Testis (tissue), 2 donors: ENCODE measurements around the gene UNC119.

Source experiments
- CTCF ChIP-seq, 3 experiments: fragments of 450-650 bp in 2 of 3; fragments of 200-600 bp in 1 of 3; sonication (generic) in 1 of 3; IDR thresholded peaks; one replicate each; pipeline ENCODE4 v1.5.1; 2016 to 2019; ENCODE audit warnings: antibody characterized with exemption in 3 of 3, mild to moderate bottlenecking in 2 of 3, moderate library complexity in 1 of 3
- POLR2A ChIP-seq: fragments of 450-650 bp; IDR thresholded peaks from one replicate; pipeline ENCODE4 v1.6.1; 2017; ENCODE audit warnings: antibody characterized with exemption, mild to moderate bottlenecking, moderate library complexity

DNA sequence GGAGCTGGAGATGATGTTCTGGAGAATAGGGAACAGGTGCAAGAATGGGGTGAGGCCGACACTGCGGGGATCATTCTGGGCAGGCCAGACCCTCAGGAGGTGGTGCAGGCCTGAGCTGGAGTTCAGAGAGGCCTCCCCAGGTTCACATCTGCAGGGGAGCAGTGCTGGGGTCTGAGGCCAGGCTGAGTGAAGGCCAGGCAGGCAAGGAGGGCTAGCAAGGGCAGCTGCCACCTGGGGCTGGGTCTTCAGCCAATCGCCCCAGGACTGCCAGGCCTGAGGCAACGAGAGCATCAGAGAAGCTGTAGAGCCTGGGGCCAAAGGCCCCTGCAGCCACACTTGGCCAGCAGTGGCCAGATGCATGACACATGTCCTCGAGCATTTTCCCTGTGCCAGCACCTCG is 31.7 kb downstream of the UNC119 start:
- TF ChIP-seq CTCF (IDR thresholded peaks at IDR 0.05) (no peak), POLR2A (no peak)
